Neuron (in vitro differentiated cells): ENCODE results near the gene ZNF277.

ENCODE experiments used
- H2AFZ ChIP-seq: one replicate; pipeline ENCODE4 v1.6.1; 2013; ENCODE audit warnings: low read depth, mild to moderate bottlenecking, inconsistent platforms, low read length, moderate library complexity
- H3K27me3 ChIP-seq: one replicate; pipeline ENCODE4 v1.6.1; 2013; ENCODE audit warnings: low read length; ENCODE audit not compliant: insufficient read depth
- H3K36me3 ChIP-seq: one replicate; pipeline ENCODE4 v1.6.1; 2013; ENCODE audit warnings: low read length; ENCODE audit not compliant: insufficient read depth
- H3K4me1 ChIP-seq: one replicate; pipeline ENCODE4 v1.6.1; 2013; ENCODE audit warnings: low read length; ENCODE audit not compliant: insufficient read depth
- H3K4me3 ChIP-seq: 2 replicates; pipeline ENCODE4 v1.5.1; 2013; ENCODE audit warnings: mild to moderate bottlenecking, low read length, moderate library complexity
- H3K9me3 ChIP-seq: one replicate; pipeline ENCODE4 v1.6.1; 2013; ENCODE audit warnings: low read length

ZNF277 gene

DNA sequence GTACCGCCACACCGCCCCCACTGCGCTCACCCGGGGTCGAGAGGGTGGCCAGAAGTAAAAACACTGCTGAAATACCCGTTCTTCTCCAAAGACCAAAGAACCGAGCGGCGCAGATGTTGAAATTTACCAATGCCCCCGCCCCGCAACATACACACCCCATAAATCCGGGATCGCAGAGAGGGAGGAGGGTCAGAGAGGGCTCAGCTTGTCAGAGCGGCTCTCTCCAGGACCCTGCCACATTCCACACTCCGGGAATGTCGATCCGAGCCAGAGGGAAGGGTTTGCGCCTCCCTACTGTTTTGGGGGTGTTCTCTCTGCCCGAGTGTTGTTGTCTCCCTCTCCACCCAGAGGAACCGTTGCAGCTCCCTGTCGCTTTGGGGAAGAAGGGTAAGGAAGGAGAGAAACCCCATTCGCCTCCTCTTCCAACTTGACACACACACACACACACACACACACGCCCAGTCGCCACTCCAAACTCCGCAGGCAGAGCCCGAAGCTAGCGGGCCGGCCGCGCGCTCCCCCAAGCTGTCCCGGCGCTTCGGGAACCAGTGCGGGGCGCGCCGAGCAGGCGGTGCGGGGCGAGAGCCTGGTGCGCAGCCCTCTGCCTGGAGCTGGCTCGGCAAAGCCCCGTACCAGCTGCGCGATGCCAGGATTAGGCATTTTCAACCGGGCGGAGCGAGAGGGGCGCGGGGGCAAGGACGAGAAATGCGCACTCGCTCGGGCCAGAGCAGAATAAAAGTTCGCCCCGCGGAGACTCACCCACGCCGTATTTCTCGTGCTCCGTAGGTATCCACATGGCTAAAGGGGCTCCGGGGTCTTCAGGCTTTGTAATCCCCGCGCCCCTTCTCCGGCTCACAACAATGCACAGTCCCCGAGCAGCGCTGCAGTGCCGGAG lies 905 bp upstream of the ZNF277 start:
- no peaks in the 10 kb centered on the region for H3K36me3 ChIP-seq
- no peaks in the 10 kb centered on the region for H3K9me3 ChIP-seq
- peaks cover 17% of the 10 kb centered on the region for H3K4me1 ChIP-seq
- H2AFZ ChIP-seq = peak overlapping the region; percentile 93
- H3K27me3 ChIP-seq = no peaks in the 10 kb centered on the region
- peak overlapping the region; percentile 88 for H3K4me3 ChIP-seq

DNA sequence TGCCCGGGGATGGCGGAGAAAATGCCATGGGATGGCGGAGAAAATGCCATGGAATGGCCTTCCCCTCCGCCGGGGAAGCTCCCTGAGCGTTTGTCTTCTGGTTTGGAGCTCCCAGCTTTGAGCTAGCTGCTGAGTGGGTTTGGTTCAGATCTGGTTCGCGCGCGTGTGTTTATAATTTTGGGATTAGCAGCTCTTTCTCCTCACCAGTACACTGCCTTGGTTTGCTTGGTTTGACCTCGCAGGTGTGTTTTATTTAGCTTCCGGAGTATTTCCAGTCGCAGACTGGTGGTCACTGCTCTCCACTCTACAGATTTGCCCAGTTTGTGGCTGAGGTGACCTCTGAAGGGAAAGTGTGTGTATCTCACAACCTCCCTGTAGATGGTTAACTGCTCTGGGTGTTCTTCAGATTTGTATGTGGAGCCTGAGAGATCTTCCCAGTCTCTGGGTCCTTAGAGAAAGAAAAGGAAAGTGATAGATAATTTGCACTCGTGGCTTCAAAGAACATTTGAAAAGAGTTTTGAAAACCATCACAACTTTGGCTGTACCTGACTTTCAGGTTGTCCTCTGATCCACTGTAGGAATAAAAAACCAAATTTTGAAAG lies 597 bp downstream of the ZNF277 start:
- Histone ChIP-seq H2AFZ (peak overlapping the region; percentile 80), H3K36me3 (no peaks in the 10 kb centered on the region), H3K4me3 (peak overlapping the region; percentile 88), H3K9me3 (no peaks in the 10 kb centered on the region), H3K4me1 (peaks cover 17% of the 10 kb centered on the region), H3K27me3 (no peaks in the 10 kb centered on the region)

DNA sequence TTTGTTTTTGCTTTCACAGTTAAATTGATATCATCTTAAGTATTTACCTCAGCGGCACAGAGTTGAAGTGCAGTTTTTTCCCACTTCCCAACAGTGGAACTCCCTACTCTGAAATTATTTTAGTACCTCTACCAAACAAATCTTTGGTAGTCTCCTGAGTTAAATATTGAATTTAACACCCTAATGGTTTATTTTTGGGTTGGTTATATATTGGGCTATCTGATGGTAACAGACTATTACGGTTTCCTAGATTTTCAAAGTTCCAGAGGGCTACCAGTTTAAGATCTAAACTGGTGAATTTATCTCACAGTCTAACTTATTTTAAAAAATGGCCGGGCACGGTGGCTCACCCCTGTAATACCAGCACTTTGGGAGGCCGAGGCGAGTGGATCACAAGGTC lies 1.3 kb downstream of the ZNF277 start:
- H3K4me3 ChIP-seq = peak overlapping the region; percentile 88
- H3K4me1 ChIP-seq = peaks cover 21% of the 10 kb centered on the region
- no peaks in the 10 kb centered on the region for H3K27me3 ChIP-seq
- no peaks in the 10 kb centered on the region for H3K36me3 ChIP-seq
- no peaks in the 10 kb centered on the region for H3K9me3 ChIP-seq
- no peak overlapping the region for H2AFZ ChIP-seq

- Histone ChIP-seq H3K36me3 (no peaks in the 10 kb centered on the region), H3K27me3 (no peaks in the 10 kb centered on the region), H3K4me3 (no peak overlapping the region), H3K9me3 (no peaks in the 10 kb centered on the region), H2AFZ (no peak overlapping the region), H3K4me1 (peaks cover 3% of the 10 kb centered on the region)
Measured at GRCh38 chr7:112211348-112211907, 4.9 kb downstream of the ZNF277 start.

GRCh38 chr7:112212571-112212970 lies 6.1 kb downstream of the ZNF277 start:
- Histone ChIP-seq H3K9me3 (no peaks in the 10 kb centered on the region), H3K4me3 (no peak overlapping the region), H3K27me3 (no peaks in the 10 kb centered on the region), H3K36me3 (no peaks in the 10 kb centered on the region), H3K4me1 (peaks cover 3% of the 10 kb centered on the region), H2AFZ (no peak overlapping the region)

GRCh38 chr7:112213735-112214134 lies 7.2 kb downstream of the ZNF277 start:
- Histone ChIP-seq H3K27me3 (no peaks in the 10 kb centered on the region), H3K9me3 (no peaks in the 10 kb centered on the region), H3K4me3 (no peak overlapping the region), H2AFZ (no peak overlapping the region), H3K36me3 (no peaks in the 10 kb centered on the region), H3K4me1 (peaks cover 3% of the 10 kb centered on the region)

DNA sequence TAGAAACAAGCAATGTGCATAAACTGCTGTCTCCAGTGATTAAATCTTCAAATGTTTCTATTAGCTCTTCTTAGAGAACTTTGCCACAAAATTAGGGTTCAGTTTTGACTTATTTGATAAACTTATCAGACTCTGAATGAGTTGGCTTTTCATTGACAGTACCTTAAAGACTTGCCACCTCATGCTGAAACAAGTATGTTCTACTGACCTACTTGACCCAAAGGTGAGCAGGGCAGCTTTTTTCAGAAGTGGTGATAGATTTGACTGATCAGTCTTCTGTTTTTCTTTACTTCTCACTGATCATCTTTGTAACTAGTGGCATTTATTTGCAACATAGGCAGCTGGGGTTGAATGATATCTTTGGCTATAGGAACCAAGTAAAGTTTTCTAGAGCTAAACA lies 7.8 kb downstream of the ZNF277 start:
- H3K4me3 ChIP-seq = no peak overlapping the region
- H3K27me3 ChIP-seq = no peaks in the 10 kb centered on the region
- peaks cover 3% of the 10 kb centered on the region for H3K4me1 ChIP-seq
- no peaks in the 10 kb centered on the region for H3K36me3 ChIP-seq
- H3K9me3 ChIP-seq = no peaks in the 10 kb centered on the region
- H2AFZ ChIP-seq = no peak overlapping the region

DNA sequence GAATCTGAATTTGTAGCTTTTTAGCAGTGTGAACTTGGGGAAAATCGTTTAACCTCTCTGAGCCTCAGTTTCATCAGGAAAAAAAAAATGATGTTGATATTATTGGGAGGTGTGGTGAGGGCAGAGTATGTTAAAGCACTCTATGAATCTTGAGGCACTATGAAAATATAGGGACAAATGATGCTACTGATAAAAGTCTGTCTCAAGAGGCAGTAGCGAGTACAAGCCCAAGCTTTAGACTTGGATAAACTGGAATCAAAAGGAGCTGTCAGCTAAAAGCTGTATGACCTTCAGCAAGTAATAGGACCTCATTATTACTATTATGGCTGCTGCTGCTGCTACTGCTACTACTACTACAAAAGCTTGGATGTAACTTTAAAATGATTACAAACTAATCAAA lies 8.4 kb downstream of the ZNF277 start:
- Histone ChIP-seq H3K4me3 (no peak overlapping the region), H2AFZ (no peak overlapping the region), H3K9me3 (no peaks in the 10 kb centered on the region), H3K4me1 (peaks cover 3% of the 10 kb centered on the region), H3K36me3 (no peaks in the 10 kb centered on the region), H3K27me3 (no peaks in the 10 kb centered on the region)

- Histone ChIP-seq H2AFZ (no peak overlapping the region), H3K4me3 (no peak overlapping the region), H3K27me3 (no peaks in the 10 kb centered on the region)
Measured at GRCh38 chr7:112215787-112216186, 9.3 kb downstream of the ZNF277 start.

DNA sequence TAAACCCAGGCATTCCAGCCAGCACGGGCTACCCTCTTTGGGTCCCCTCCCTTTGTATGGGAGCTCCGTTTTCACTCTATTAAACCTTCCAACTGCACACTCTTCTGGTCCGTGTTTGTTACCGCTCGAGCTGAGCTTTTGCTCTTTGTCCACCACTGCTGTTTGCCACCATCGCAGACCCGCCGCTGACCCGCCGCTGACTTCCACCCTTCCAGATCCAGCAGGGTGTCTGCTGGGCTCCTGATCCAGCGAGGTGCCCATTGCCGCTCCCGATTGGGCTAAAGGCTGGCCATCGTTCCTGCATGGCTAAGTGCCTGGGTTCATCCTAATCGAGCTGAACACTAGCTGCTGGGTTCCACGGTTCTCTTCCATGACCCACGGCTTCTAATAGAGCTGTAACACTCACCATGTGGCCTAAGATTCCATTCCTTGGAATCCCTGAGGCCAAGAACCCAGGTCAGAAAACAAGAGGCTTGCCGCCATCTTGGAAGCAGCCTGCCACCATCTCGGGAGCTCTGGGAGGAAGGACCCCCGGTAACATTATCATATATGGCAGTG lies 14.5 kb downstream of the ZNF277 start:
- Histone ChIP-seq H3K36me3 (no peaks in the 10 kb centered on the region), H3K27me3 (no peaks in the 10 kb centered on the region), H2AFZ (no peak overlapping the region), H3K4me1 (no peaks in the 10 kb centered on the region), H3K4me3 (no peak overlapping the region), H3K9me3 (peaks cover 2% of the 10 kb centered on the region)

More at GRCh38 chr7:112215787-112216186, 9.3 kb downstream of the ZNF277 start:
- Histone ChIP-seq H3K36me3 (no peaks in the 10 kb centered on the region), H3K9me3 (no peaks in the 10 kb centered on the region), H3K4me1 (peaks cover 3% of the 10 kb centered on the region)

DNA sequence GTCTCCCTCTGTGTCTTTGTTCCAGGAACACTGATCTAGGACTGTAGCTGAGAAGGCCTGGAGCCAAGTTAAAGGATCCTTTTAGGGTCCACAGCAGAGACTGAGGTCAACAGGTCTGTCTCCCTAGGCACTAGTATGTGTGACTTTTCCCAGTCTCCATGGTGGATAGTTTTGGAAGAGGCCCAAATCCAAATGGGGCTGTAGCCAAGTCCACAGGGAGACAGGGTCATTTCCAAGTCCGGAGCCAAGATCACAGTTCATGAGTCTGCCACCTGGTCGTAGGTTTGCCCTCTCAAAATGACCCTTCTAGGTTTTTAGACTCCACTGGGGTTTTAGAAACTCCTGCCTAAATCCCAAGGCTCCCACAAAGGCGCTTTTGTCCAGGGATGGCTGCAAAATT lies 16.8 kb downstream of the ZNF277 start:
- H3K9me3 ChIP-seq = peaks cover 2% of the 10 kb centered on the region
- H3K36me3 ChIP-seq = no peaks in the 10 kb centered on the region

GRCh38 chr7:112224186-112224585 lies 17.7 kb downstream of the ZNF277 start:
- peaks cover 2% of the 10 kb centered on the region for H3K9me3 ChIP-seq
- no peaks in the 10 kb centered on the region for H3K27me3 ChIP-seq
- H3K4me3 ChIP-seq = no peak overlapping the region
- H2AFZ ChIP-seq = no peak overlapping the region
- no peaks in the 10 kb centered on the region for H3K4me1 ChIP-seq
- no peaks in the 10 kb centered on the region for H3K36me3 ChIP-seq

More for the DNA sequence above, 16.8 kb downstream of the ZNF277 start:
- H3K4me3 ChIP-seq = no peak overlapping the region
- H3K27me3 ChIP-seq = no peaks in the 10 kb centered on the region
- H2AFZ ChIP-seq = no peak overlapping the region
- no peaks in the 10 kb centered on the region for H3K4me1 ChIP-seq

GRCh38 chr7:112225006-112225405 lies 18.5 kb downstream of the ZNF277 start:
- H3K9me3 ChIP-seq = peaks cover 2% of the 10 kb centered on the region
- H3K4me3 ChIP-seq = no peak overlapping the region
- no peak overlapping the region for H2AFZ ChIP-seq
- H3K36me3 ChIP-seq = no peaks in the 10 kb centered on the region
- no peaks in the 10 kb centered on the region for H3K27me3 ChIP-seq
- no peaks in the 10 kb centered on the region for H3K4me1 ChIP-seq
